ENCODE measurements around the gene SPATA2L.

GRCh38 chr16:89697616-89698331 lies 3.7 kb downstream of the SPATA2L start:
- TF ChIP-seq POLR2AphosphoS5 (IDR thresholded peaks at IDR 0.05; ENCODE audit: low read depth, low read length): no peak
- no peak for TF ChIP-seq SIN3A (IDR thresholded peaks at IDR 0.05; ENCODE audit: borderline replicate concordance, insufficient read depth, low read length)
- TF ChIP-seq FOXP2 (optimal IDR thresholded peaks at IDR 0.05; ENCODE audit: borderline replicate concordance, extremely low read depth, extremely low read length, insufficient read depth): no peak
- no peak for TF ChIP-seq TAF1 (IDR thresholded peaks at IDR 0.05; ENCODE audit: borderline replicate concordance, insufficient read depth, low read length)
- TF ChIP-seq REST (IDR thresholded peaks at IDR 0.05; ENCODE audit: insufficient read depth in 1 of 2, low read depth in 2 of 2, low read length in 2 of 2): no peak

Data from PFSK-1 (cell line).